ENCODE data around the gene CHD5.

GRCh38 chr1:6143395-6143794 lies 36.7 kb downstream of the CHD5 start:
- TF ChIP-seq POLR2AphosphoS5 (IDR thresholded peaks at IDR 0.05) (no peak), CTCF (IDR thresholded peaks at IDR 0.05) (no peak), POLR2A (IDR thresholded peaks at IDR 0.05) (no peak), EP300 (IDR thresholded peaks at IDR 0.05) (no peak)
